ENCODE results near the gene IAH1. TPM values are rescaled to one million over a fixed set of nuclear protein-coding genes. Genes with fewer than 3 reads are reported as not detected.

IAH1 gene
- total and polyA plus RNA-seq, 9 of the 15 experiments (the other 6 are each of a cell fraction or from before 2014, with no cell fraction given), result 0.04 to 19.3 (median 0.36) TPM; not detected in 3

- no peaks in the 10 kb centered on the region for H3K9me1 ChIP-seq (ENCODE audit: control insufficient read depth, insufficient read depth, low read length)
- H3K79me2 ChIP-seq (ENCODE audit: control insufficient read depth, insufficient read depth, low read length), result no peaks in the 10 kb centered on the region
- DNase-seq (ENCODE audit: extremely low read depth in 1 of 4, low spot score in 3 of 4), result no peak
- 76% methylated on average over 4 of the region's 4 CpGs for WGBS (ENCODE audit: insufficient coverage, low coverage, missing lambda C conversion rate)
- no peak overlapping the region for H2AFZ ChIP-seq (ENCODE audit: low read depth, low read length)
- H3K27me3 ChIP-seq (ENCODE audit: control insufficient read depth in 2 of 2, insufficient read depth in 2 of 2, low read length in 2 of 2), result no peaks in the 10 kb centered on the region
- no peaks in the 10 kb centered on the region for H4K20me1 ChIP-seq (replicated peaks; ENCODE audit: control insufficient read depth, insufficient read depth, low read length)
- no peak for FAIRE-seq
- in situ Hi-C loops (cut with MboI), result no loop called here
- no peak overlapping the region for H3K27ac ChIP-seq (ENCODE audit: extremely low read depth, low read depth, low read length)
- TF ChIP-seq PHF8 (IDR thresholded peaks at IDR 0.05; ENCODE audit: borderline replicate concordance, low read length) (no peak), WHSC1 (IDR thresholded peaks at IDR 0.05; ENCODE audit: low read length) (no peak), ETS1 (conservative IDR thresholded peaks at IDR 0.05; ENCODE audit: control insufficient read depth, low read depth, low read length) (no peak), KLF10 (CRISPR knock-in tag; IDR thresholded peaks at IDR 0.05) (no peak), ILF3 (IDR thresholded peaks at IDR 0.05; ENCODE audit: borderline replicate concordance) (no peak), GABPB2 (CRISPR knock-in tag; conservative IDR thresholded peaks at IDR 0.05) (no peak), ZFP91 (CRISPR knock-in tag; IDR thresholded peaks at IDR 0.05) (no peak)
- intact Hi-C loops (cut with micrococcal nuclease), result loop anchor here (10.0 kb wide), 1 partner anchor 295 kb away; no protein-coding TSS in a partner anchor
- no peak for ATAC-seq
- H3K4me1 ChIP-seq (replicated peaks in 1 of 2; ENCODE audit: control insufficient read depth in 2 of 2, insufficient read depth in 2 of 2, low read length in 2 of 2), result no peaks in the 10 kb centered on the region
- no peak overlapping the region for H3K4me3 ChIP-seq
- CTCF ChIA-PET (ENCODE audit: low intra/inter-chr PET ratio), result no interaction called here
- no TSS peak for BruUV-seq (replicated peaks)
- no peak overlapping the region for H3K9ac ChIP-seq (ENCODE audit: insufficient read depth in 1 of 2, low read depth in 2 of 2, low read length in 2 of 2)
- POLR2A ChIA-PET, result interaction anchor here (1.2 kb wide), 1 partner anchor 26 kb away, joined by 3 read pairs; no protein-coding TSS in a partner anchor
- H3K4me2 ChIP-seq (ENCODE audit: insufficient read depth, low read length), result no peak overlapping the region
- H3K36me3 ChIP-seq (ENCODE audit: control insufficient read depth, insufficient read depth, low read length), result peaks cover 11% of the 10 kb centered on the region; the same call in 2 of the 3 replicates
- no peaks in the 10 kb centered on the region; the same call in 1 of the 2 replicates for H3K9me3 ChIP-seq (replicated peaks; ENCODE audit: control insufficient read depth, insufficient read depth, low read depth, low read length)
Observed at GRCh38 chr2:9480157-9480556, 5.8 kb downstream of the IAH1 start.

Data from K562 (cell line).